RWPE1 (cell line): ENCODE results near the gene OR10P1.

ENCODE experiments used
- CTCF ChIA-PET: fragments of 350-600 bp; sonication (Branson Sonifier 250); formaldehyde crosslinking; extraction: SDS; loops from one replicate; lab custom pipeline; 2021; lab: Yijun Ruan, JAX
- POLR2A ChIA-PET: fragments of 400-600 bp; formaldehyde crosslinking; extraction: SDS; loops from one replicate; lab custom pipeline; 2020; ENCODE audit warnings: antibody characterized with exemption; ENCODE audit not compliant: low non-redundant PET; lab: Yijun Ruan, JAX
- DNase-seq: peaks from one replicate; pipeline ENCODE4 v3.0.0; 2012; ENCODE audit warnings: low spot score
- H3K27ac ChIP-seq: fragments of 450-650 bp; 2 replicates; pipeline ENCODE4 v1.5.1; 2017
- TF ChIP-seq, protein P1 (sequence below): fragments of 450-650 bp; conservative IDR thresholded peaks from 2 replicates; pipeline ENCODE4 v1.5.1; 2017; ENCODE audit warnings: low read depth, mild to moderate bottlenecking

The OR10P1 gene

GRCh38 chr12:55666508-55666907, 29.8 kb downstream of the OR10P1 start:
- H3K27ac ChIP-seq, result no peak overlapping the region
- POLR2A ChIA-PET, result no interaction called here
- CTCF ChIA-PET, result interaction anchor here (0.7 kb wide), 1 partner anchor 20 kb away, joined by 3 read pairs; no protein-coding TSS in a partner anchor
- TF ChIP-seq, protein P1, sequence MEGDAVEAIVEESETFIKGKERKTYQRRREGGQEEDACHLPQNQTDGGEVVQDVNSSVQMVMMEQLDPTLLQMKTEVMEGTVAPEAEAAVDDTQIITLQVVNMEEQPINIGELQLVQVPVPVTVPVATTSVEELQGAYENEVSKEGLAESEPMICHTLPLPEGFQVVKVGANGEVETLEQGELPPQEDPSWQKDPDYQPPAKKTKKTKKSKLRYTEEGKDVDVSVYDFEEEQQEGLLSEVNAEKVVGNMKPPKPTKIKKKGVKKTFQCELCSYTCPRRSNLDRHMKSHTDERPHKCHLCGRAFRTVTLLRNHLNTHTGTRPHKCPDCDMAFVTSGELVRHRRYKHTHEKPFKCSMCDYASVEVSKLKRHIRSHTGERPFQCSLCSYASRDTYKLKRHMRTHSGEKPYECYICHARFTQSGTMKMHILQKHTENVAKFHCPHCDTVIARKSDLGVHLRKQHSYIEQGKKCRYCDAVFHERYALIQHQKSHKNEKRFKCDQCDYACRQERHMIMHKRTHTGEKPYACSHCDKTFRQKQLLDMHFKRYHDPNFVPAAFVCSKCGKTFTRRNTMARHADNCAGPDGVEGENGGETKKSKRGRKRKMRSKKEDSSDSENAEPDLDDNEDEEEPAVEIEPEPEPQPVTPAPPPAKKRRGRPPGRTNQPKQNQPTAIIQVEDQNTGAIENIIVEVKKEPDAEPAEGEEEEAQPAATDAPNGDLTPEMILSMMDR, result no peak
- DNase-seq, result no peak

DNA sequence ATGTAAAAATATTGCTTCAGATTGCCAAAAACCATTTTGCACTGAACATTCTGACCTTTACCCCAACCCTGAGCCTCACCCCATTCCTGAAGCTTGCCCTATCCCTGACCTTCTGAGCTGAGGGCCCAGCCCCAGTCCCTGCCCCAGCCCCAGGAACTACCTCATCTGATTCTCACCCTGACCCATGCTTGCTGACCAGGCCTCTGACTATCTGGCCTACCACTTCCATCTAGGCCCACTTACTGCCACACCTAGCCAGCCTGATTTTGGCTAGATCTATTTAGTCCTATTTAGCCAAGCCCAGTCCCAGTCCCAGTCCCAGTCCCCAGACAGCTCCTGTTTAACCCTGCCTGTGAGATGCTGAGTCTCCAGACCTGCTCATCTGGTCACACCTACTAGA, 33.6 kb downstream of the OR10P1 start:
- ChIA-PET CTCF (interaction anchor here (0.6 kb wide), 1 partner anchor 920 kb away, joined by 3 read pairs; no protein-coding TSS in a partner anchor), POLR2A (no interaction called here)
- DNase-seq, result no peak
- TF ChIP-seq, protein P1, result no peak
- no peak overlapping the region for H3K27ac ChIP-seq

DNA sequence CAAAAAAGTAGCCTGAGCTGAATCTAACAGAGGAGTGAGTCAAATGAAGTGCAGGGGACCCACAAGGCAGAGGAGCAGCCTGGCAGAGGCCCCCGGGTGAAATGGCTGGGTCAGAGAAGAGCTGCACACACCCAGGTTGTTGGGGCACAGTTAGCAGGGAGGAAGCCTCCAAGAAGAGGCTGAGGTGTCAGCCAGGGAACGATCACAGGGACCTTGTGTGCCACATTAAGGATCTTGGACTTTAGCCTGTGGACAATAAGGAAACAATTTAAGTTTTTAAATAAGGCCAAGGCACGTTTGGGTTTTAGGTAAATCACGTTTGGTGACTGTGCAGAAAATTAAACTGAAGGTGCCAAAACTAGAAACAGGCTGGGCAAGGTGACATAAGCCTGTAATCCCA, 35.1 kb downstream of the OR10P1 start:
- CTCF ChIA-PET, result no interaction called here
- POLR2A ChIA-PET, result no interaction called here
- no peak for DNase-seq
- TF ChIP-seq, protein P1, result no peak
- no peak overlapping the region for H3K27ac ChIP-seq

DNA sequence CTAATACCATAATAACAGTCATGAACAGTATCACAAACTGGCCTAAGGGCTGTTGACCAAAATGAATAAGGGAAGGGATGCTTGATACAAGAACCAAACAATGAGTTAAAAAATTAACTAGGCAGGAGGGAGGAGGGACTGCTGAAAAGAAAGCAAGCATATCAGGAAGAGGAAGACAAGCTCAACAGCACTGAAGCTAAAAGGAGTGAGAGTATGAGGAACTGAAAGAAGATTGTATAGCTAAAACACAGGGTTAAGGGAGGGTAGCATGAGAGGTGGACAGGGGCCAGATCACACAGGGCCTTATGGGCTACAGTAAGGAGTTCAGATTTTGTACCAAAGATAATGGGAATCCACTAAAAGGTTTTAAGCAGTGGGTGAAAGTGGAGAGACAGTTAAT, 36.9 kb downstream of the OR10P1 start:
- H3K27ac ChIP-seq, result no peak overlapping the region
- POLR2A ChIA-PET, result no interaction called here

DNA sequence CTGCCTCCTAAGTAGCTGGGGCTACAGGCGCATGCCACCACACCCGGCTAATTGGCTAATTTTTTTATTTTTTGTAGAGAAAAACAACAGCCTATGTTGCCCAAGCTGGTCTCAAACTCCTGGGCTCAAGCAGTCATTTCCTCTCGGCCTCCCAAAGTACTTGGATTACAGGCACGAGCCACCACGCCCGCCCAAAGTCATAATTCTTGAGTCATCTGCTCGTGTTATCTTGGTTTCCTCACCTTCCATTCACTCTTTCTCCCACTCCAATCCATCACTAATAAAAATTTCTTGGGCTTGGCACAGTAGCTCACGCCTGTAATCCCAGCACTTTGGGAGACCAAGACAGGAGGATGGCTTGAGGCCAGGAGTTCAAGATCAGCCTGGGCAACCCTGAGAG, 39.0 kb downstream of the OR10P1 start:
- DNase-seq, result no peak
- TF ChIP-seq, protein P1, result no peak
- H3K27ac ChIP-seq, result no peak overlapping the region
- ChIA-PET CTCF (no interaction called here), POLR2A (no interaction called here)

More for the DNA sequence above, 36.9 kb downstream of the OR10P1 start:
- no peak for DNase-seq
- TF ChIP-seq, protein P1, result no peak
- CTCF ChIA-PET, result no interaction called here

DNA sequence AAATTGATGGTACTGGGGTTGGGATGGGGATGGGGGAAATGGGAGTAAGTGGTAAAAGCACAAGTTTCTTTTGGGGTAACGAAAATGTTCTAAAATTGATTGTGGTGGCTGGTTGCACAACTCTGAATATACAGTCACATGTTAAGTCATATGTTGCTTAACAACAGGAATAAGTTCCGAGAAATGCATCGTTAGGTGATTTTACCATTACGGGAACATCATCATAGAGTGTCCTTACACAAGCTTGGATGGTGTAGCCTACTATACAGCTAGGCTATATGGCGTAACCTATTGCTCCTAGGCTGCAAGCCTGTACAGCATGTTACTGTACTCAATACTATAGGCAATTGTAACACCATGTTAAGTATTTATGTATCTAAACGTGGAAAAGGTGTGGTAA, 40.0 kb downstream of the OR10P1 start:
- no peak overlapping the region for H3K27ac ChIP-seq
- TF ChIP-seq, protein P1, result no peak
- ChIA-PET POLR2A (no interaction called here), CTCF (interaction anchor here (0.6 to 0.7 kb wide), 2 partner anchors 23 to 29 kb away, joined by 3 to 5 read pairs; no protein-coding TSS in a partner anchor)
- DNase-seq, result no peak
